CD14-positive monocyte (primary cell): ENCODE data around the gene TBC1D25. TPM values are rescaled to one million over a fixed set of nuclear protein-coding genes. Genes with fewer than 3 reads are reported as not detected.
A peak's percentile ranks its signal among the peaks of the same experiment; 100 is the strongest.

Source experiments
- DNase-seq, 3 donors: peaks; one replicate each; pipeline ENCODE4 v3.0.0-alpha.2; 2011 to 2022
- H2AFZ ChIP-seq: 2 replicates; pipeline ENCODE4 v1.6.0; 2012; ENCODE audit warnings: mild to moderate bottlenecking, low read depth, low read length, inconsistent platforms; ENCODE audit not compliant: insufficient read depth, poor library complexity, severe bottlenecking
- H3K27ac ChIP-seq, 2 donors: 1 replicate in 1 of 2; 2 replicates in 1 of 2; pipeline ENCODE4 v1.5.1; 2012 to 2013; ENCODE audit warnings: low read length in 2 of 2, control low read depth in 1 of 2, inconsistent platforms in 1 of 2, low read depth in 1 of 2, mild to moderate bottlenecking in 1 of 2
- H3K27me3 ChIP-seq, 2 donors: one replicate each; pipeline versions ENCODE4 v1.6.0 to v1.6.1; 2011 to 2013; ENCODE audit warnings: low read length in 2 of 2; ENCODE audit not compliant: control insufficient read depth in 2 of 2, insufficient read depth in 2 of 2
- H3K36me3 ChIP-seq, 2 donors: replicated peaks in 1 of 2; 1 replicate in 1 of 2; 2 replicates in 1 of 2; pipeline versions ENCODE4 v1.5.1 to v1.6.1; 2012 to 2013; ENCODE audit warnings: low read length in 2 of 2, control low read depth in 1 of 2, inconsistent platforms in 1 of 2, mild to moderate bottlenecking in 1 of 2; ENCODE audit not compliant: insufficient read depth in 2 of 2, control insufficient read depth in 1 of 2
- H3K4me1 ChIP-seq, 2 donors: 1 replicate in 1 of 2; 2 replicates in 1 of 2; pipeline versions ENCODE4 v1.5.1 to v1.6.1; 2012 to 2013; ENCODE audit warnings: low read length in 2 of 2, control low read depth in 1 of 2, inconsistent platforms in 1 of 2, mild to moderate bottlenecking in 1 of 2, moderate library complexity in 1 of 2; ENCODE audit not compliant: insufficient read depth in 2 of 2, control insufficient read depth in 1 of 2
- H3K4me2 ChIP-seq: replicated peaks from 2 replicates; pipeline ENCODE3; 2012; ENCODE audit warnings: low read length, moderate library complexity, mild to moderate bottlenecking; ENCODE audit not compliant: poor library complexity, severe bottlenecking; ENCODE audit errors: extremely low read depth
- H3K4me3 ChIP-seq, 3 experiments: fragments of 200-600 bp in 1 of 3; sonication (generic) in 1 of 3; replicated peaks in 1 of 3; 1 replicate in 2 of 3; 2 replicates in 1 of 3; pipeline ENCODE4 v1.5.1; 2011 to 2013; ENCODE audit warnings: low read length in 3 of 3, mild to moderate bottlenecking in 3 of 3, control low read depth in 2 of 3, low read depth in 2 of 3, inconsistent platforms in 1 of 3, moderate library complexity in 1 of 3
- H3K79me2 ChIP-seq: 2 replicates; pipeline ENCODE4 v1.6.0; 2012; ENCODE audit warnings: mild to moderate bottlenecking, control low read depth, inconsistent platforms, low read length, moderate library complexity; ENCODE audit not compliant: insufficient read depth
- H3K9ac ChIP-seq: 2 replicates; pipeline ENCODE4 v1.6.0; 2017; ENCODE audit warnings: low read length, mild to moderate bottlenecking; ENCODE audit not compliant: insufficient read depth, poor library complexity, severe bottlenecking
- H3K9me3 ChIP-seq, 2 donors: replicated peaks in 1 of 2; 1 replicate in 1 of 2; 2 replicates in 1 of 2; pipeline versions ENCODE4 v1.5.1 to v1.6.1; 2012 to 2013; ENCODE audit warnings: low read length in 2 of 2, control low read depth in 1 of 2; ENCODE audit not compliant: control insufficient read depth in 1 of 2, insufficient read depth in 1 of 2
- H4K20me1 ChIP-seq: 2 replicates; pipeline ENCODE4 v1.6.0; 2012; ENCODE audit warnings: mild to moderate bottlenecking, low read length, control low read depth, moderate library complexity; ENCODE audit not compliant: insufficient read depth
- H3K27ac Mint-ChIP-seq, 7 donors: one replicate each; pipeline ENCODE4 v1.8.0; 2020; ENCODE audit warnings: mild to moderate bottlenecking in 7 of 7, mixed read lengths in 7 of 7, moderate library complexity in 6 of 7, inconsistent platforms in 2 of 7
- H3K27me3 Mint-ChIP-seq, 3 donors: one replicate each; pipeline ENCODE4 v1.8.0; 2021 to 2022; ENCODE audit warnings: low read depth in 3 of 3, mild to moderate bottlenecking in 3 of 3, mixed read lengths in 3 of 3, moderate library complexity in 3 of 3, inconsistent platforms in 1 of 3
- H3K36me3 Mint-ChIP-seq, 2 donors: one replicate each; pipeline ENCODE4 v1.8.0; 2020; ENCODE audit warnings: mixed read lengths in 2 of 2, inconsistent platforms in 1 of 2, mild to moderate bottlenecking in 1 of 2
- H3K4me1 Mint-ChIP-seq: one replicate; pipeline ENCODE4 v1.8.0; 2020; ENCODE audit warnings: mild to moderate bottlenecking, mixed read lengths
- H3K4me3 Mint-ChIP-seq, 2 donors: one replicate each; pipeline ENCODE4 v1.8.0; 2020; ENCODE audit warnings: mild to moderate bottlenecking in 2 of 2, mixed read lengths in 2 of 2, moderate library complexity in 1 of 2
- H3K9me3 Mint-ChIP-seq, 7 donors: one replicate each; pipeline ENCODE4 v1.8.0; 2020 to 2022; ENCODE audit warnings: mixed read lengths in 7 of 7, mild to moderate bottlenecking in 6 of 7, moderate library complexity in 6 of 7, inconsistent platforms in 2 of 7
- CTCF ChIP-seq: fragments of 200-600 bp; IDR thresholded peaks from one replicate; pipeline ENCODE4 v1.8.0; 2022; ENCODE audit warnings: antibody characterized with exemption, mild to moderate bottlenecking
- WGBS: methylation state at CpG from one replicate; pipeline ENCODE4 v1.1.5; 2013; ENCODE audit warnings: missing lambda C conversion rate; ENCODE audit not compliant: insufficient coverage; 5-methylcytosine and 5-hydroxymethylcytosine counted together
- intact Hi-C, 2 donors: fragments of 100-400 bp; cut with micrococcal nuclease; formaldehyde crosslinking; loops; one replicate each; pipeline versions ENCODE4 v1.15.0 to v1.15.1; 2023
- polyA plus RNA-seq, 3 donors: library from polyadenylated mRNA; depleted of rRNA in 1 of 3; unstranded in 2 of 3; stranded (reverse) in 1 of 3; fragments of 300-500 nt in 2 of 3; fragments of >200 nt in 1 of 3; fragmentation: Illumina TruSeq in 2 of 3; gene quantifications; 1 replicate in 2 of 3; 2 replicates in 1 of 3; pipeline ENCODE4 v1.2.3, GENCODE V29; 2012 to 2021

Gene TBC1D25
- polyA plus RNA-seq, 3 donors: 5.7 to 16.9 (median 6.6) TPM

- no CpG with 5 or more reads among the region's 2 CpGs for WGBS
These were observed 19.1 kb upstream of the TBC1D25 start for GRCh38 chrX:48520455-48520854.

GRCh38 chrX:48520976-48521352 lies 18.6 kb upstream of the TBC1D25 start:
- H3K4me3 ChIP-seq: peak overlapping the region; percentile 53 to 82 (median 66)
- intact Hi-C loops: no loop called here

More at GRCh38 chrX:48520455-48520854, 19.1 kb upstream of the TBC1D25 start:
- Mint-ChIP-seq H3K4me1 (peaks cover 20% of the 10 kb centered on the region), H3K36me3 (peaks cover 2 to 9% of the 10 kb centered on the region in 2 donors), H3K27me3 (peaks cover 0 to 3% (median 0%) of the 10 kb centered on the region in 3 donors), H3K27ac (peak overlapping the region in 3 of 7 donors; percentile 22 to 94 (median 23)), H3K4me3 (peak overlapping the region in 1 of 2 donors; percentile 65), H3K9me3 (peaks cover 0 to 13% (median 2%) of the 10 kb centered on the region in 7 donors)
- intact Hi-C loops: no loop called here
- H3K9ac ChIP-seq: no peak overlapping the region
- peaks cover 15% of the 10 kb centered on the region for H3K79me2 ChIP-seq
- no peaks in the 10 kb centered on the region for H4K20me1 ChIP-seq
- H3K4me3 ChIP-seq: no peak overlapping the region
- DNase-seq: no peak
- no peak overlapping the region for H3K27ac ChIP-seq
- H3K4me2 ChIP-seq: no peak overlapping the region
- peaks cover 13 to 22% of the 10 kb centered on the region in 2 donors for H3K4me1 ChIP-seq
- no peak overlapping the region for H2AFZ ChIP-seq
- TF ChIP-seq CTCF: no peak
- H3K36me3 ChIP-seq: no peaks in the 10 kb centered on the region
- H3K9me3 ChIP-seq: no peaks in the 10 kb centered on the region
- no peaks in the 10 kb centered on the region for H3K27me3 ChIP-seq

More at GRCh38 chrX:48520976-48521352, 18.6 kb upstream of the TBC1D25 start:
- H3K4me1 Mint-ChIP-seq: peaks cover 20% of the 10 kb centered on the region
- no peak overlapping the region for H3K9ac ChIP-seq
- peak overlapping the region; percentile 74 for H2AFZ ChIP-seq
- peaks cover 0 to 3% (median 0%) of the 10 kb centered on the region in 3 donors for H3K27me3 Mint-ChIP-seq
- H3K27ac Mint-ChIP-seq: peak overlapping the region in 5 of 7 donors; percentile 33 to 94 (median 63)
- H3K27me3 ChIP-seq: no peaks in the 10 kb centered on the region
- no peak for DNase-seq
- H3K9me3 ChIP-seq: no peaks in the 10 kb centered on the region
- H3K36me3 Mint-ChIP-seq: peaks cover 2 to 6% of the 10 kb centered on the region in 2 donors
- H3K4me2 ChIP-seq: peak overlapping the region; percentile 77
- no peaks in the 10 kb centered on the region for H4K20me1 ChIP-seq
- H3K4me1 ChIP-seq: peaks cover 13 to 22% of the 10 kb centered on the region in 2 donors
- no peak overlapping the region for H3K27ac ChIP-seq
- no peaks in the 10 kb centered on the region for H3K36me3 ChIP-seq
- H3K9me3 Mint-ChIP-seq: peaks cover 0 to 13% (median 2%) of the 10 kb centered on the region in 7 donors
- no peak for TF ChIP-seq CTCF
- peak overlapping the region; percentile 87 to 94 for H3K4me3 Mint-ChIP-seq
- 42% methylated on average over 2 of the region's 2 CpGs for WGBS
- peaks cover 15% of the 10 kb centered on the region for H3K79me2 ChIP-seq
